Measurements from ENCODE around the gene SNRK.

The SNRK gene

DNA sequence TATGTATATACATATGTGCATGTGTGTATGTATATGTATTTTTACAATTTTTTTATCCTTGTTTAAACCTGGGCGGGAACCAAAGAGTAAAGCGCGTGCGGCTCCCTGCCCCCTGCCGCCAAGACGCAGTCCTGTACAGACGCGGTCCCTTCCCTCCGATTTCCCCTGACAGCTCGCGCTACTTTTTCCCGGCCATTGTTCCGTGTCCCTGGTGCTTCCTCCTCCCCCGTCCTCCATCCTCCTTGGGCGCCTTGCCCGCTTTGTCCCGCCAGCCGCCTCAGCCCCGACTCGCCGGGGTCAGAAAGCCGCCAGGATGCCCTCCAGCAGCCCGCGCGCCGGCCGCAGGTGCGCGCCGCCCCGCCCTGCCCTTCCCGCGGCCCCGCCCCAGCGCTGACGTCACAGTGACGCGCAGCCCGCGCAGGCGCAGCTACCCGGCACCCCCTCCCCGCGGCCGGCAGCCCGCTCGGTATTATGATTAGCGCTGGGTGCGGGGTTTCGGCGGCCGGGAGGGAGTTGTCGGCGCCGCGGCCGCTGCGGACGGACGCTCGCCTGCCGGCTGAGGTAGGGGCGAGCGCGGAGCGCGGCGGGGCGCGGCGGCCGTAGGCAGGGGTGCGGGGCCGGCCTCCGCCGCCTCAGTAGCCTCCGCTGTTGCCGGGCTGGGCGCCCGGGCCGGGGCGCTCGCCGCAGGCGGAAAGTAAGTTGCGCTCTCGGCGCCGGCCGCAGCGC lies at the start of gene SNRK:
Gene SNRK, plus strand, starts transcription at position 426 of the 726 bp plus-strand sequence. CDS start 16,664 bp downstream, outside the sequence.
- DNase-seq, result peak; percentile 76

DNA sequence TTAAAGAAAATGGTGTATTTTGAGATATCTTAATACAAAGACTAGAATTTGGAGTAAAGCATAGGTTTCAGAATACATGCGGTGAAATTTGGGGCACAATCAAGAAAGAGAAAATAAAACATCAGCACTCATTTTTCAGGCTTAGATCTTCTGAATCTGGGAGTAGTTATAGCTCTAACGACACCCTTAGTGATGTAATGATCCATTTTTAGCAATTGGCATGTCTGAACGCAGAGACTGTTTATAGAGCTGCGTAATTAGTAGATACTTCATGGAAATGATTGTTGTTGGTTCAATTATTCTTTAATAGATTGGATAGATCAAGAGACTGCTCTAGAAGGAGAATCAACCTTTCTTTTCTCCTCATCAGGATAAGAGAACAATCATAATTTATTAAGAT lies 47.5 kb upstream of the SNRK start:
- DNase-seq, result no peak

DNA sequence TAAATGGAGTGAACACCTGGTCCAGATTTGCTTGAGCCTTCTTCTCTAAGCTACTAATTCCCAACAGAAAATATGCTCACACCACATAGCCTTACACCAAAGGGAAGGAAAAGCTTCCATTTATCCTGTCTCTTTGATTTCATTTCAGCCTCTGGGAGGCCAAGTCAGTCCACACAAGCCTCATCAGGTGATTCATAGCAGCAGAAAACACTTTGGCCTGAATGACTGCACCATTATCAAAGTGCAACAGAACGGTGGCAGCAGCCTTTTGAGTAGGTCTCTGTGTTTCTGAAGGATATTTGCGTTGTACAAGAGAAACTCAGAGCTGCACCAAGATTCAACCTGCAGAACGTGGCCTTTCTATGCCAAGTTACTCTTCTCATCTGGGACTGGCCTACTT lies 46.6 kb upstream of the SNRK start:
- DNase-seq, result no peak

- no peak for DNase-seq
Observed at GRCh38 chr3:43243590-43244587, 42.5 kb upstream of the SNRK start.

GRCh38 chr3:43244694-43245093 lies 41.6 kb upstream of the SNRK start:
- DNase-seq, result no peak

DNA sequence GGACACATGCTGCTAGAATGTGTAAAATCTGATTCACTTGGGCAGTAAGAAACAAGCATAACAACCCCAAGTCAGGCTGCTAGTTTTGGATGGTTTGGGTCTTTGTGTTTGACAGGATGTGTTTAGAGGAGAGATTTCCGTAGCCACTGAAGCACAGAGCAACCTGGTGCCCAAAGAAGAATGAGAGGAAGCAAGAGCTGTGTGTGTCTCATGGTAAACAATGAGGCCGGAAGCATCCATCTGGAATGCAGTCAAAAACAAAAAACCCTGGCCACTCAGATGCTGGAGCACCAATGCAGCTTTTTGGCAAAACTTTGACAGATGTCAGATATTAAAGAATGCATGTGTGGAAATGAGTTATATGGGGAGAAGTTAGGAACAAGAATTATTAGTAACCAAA lies 39.4 kb upstream of the SNRK start:
- DNase-seq, result no peak

GRCh38 chr3:43247561-43248184 lies 38.7 kb upstream of the SNRK start:
- no peak for DNase-seq

DNA sequence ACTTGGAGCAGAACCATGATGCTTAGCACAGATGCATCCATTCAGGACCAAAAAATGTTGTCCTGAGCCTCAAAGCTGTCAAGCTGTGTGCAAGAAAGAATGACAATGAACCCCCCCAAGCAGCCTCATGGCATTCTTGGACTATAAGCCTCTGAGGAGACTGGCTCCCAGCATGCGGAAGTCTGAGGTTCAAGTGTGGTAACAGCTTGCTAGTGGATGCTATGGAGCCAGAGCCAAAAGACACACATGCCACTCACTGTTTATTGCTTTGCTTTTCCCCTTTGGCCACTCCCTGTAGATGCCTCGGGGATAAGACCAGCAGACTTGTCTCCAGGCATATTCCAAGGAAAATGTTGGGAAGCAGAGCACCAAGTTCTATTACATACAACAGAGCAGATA lies 38.2 kb upstream of the SNRK start:
- DNase-seq, result no peak

GRCh38 chr3:43248973-43249372 lies 37.4 kb upstream of the SNRK start:
- no peak for DNase-seq

GRCh38 chr3:43249405-43249804 lies 36.9 kb upstream of the SNRK start:
- no peak for DNase-seq

- no peak for DNase-seq
Observed at GRCh38 chr3:43253294-43253693, 33.0 kb upstream of the SNRK start.

DNA sequence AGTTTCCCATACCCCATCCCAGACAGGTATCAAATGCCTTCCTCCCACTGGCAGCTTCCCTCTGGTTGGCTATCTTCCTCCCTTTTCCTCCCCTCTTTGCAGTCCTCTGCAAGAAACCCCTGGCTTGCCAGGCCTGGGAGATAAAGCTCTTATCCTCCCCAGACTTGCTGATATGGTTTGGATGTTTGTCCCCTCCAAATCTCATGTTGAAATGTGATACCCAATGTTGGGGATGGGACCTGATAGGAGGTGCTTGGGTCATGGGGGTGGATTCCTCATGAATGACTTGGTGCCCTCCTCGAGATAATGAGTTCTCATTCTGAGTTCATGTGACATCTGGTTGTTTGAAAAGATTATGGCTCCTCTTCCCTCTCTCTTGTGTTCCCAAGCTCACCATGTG lies 32.2 kb upstream of the SNRK start:
- DNase-seq, result no peak

- no peak for DNase-seq
Observed at GRCh38 chr3:43255662-43256061, 30.7 kb upstream of the SNRK start.

DNA sequence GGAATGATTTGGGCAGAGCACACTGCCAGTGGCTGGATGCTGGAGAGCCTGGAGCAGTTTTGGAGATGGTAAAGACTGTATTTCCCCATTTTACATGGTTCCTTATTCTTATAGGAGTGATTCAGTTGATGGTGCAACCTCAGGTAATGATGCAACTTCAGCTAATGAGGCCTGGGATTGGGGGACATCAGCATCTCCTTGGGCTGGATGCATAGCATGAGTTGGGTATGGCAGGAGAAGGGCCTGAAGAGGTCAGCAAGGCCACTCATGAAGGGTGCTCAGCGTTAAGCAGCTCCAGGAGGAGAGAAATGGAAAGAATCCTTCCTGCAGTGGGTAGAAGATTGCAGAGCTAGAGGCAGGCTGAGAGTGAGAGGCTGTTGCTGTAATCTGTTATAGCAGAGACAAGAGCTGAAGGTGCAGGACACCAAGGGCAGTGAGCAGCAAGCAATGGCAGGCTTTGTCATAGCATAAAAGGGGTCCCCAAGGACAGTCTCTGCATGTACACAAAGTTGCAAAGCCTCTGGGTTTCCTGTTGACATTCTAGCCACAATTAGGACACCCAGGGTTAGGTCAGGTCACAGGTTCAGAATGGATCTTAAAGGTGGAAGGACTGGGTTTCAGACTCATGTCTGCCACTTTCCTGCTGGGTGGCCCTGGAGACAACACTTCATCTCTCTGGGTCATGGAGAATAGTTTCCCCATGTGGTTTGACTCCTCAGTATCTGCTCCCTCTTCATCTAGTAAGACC lies 29.5 kb upstream of the SNRK start:
- no peak for DNase-seq

DNA sequence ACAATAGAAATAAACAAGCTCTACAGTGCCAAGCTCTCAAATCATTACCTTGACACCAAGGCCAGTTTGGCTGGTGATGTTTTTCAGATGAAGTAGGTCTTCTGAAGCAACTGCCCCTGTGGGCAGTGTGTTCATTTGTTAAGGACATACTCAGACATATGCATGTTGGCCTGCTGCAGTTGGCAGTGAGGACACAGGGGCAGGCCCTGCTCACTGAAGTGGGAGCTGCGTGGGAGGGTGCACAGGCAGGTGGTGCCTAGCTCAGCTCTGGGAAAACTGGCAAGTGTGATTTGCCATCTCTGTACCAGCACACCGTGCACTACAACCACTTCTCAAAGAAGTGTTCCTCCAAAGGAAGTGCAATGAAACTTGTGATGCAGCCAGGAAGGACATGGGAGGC lies 28.5 kb upstream of the SNRK start:
- no peak for DNase-seq

DNA sequence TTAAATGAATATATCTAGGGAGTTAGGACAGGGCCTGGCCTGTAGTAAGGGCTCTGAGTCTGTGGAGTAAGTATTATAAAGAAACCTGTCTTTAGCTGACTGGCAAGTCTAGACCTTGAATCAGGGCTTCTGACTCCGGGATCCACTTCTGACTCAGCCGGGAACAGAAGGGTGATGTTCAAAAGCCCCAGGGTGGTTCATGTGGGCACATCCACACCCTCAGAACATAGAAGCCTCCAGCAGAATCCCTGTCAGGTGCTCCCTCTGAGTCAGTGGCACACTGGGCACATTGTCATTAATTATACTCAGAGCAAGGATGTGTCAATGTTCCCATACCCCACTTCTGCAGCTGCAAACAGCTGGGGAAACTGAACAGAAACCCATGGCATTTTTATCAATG lies 26.7 kb upstream of the SNRK start:
- DNase-seq, result no peak

DNA sequence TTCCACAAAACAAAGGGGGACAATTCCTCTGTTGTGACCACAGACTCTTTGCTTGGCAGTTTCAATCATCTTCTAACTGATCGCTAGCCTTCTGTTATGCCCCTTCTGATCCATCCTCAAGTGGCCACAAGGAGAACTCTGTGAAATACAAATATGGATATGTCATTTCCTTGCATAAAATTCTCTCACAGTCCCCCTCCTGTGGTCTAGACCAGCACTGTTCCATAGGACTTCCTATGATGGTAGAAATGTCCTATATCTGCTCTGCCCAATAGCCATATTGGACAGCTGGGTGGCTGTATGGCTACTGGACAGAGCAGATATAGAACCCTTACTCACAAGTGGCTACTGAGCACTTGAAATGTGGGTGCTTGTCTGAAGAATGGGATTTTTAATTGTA lies 25.9 kb upstream of the SNRK start:
- DNase-seq, result no peak

DNA sequence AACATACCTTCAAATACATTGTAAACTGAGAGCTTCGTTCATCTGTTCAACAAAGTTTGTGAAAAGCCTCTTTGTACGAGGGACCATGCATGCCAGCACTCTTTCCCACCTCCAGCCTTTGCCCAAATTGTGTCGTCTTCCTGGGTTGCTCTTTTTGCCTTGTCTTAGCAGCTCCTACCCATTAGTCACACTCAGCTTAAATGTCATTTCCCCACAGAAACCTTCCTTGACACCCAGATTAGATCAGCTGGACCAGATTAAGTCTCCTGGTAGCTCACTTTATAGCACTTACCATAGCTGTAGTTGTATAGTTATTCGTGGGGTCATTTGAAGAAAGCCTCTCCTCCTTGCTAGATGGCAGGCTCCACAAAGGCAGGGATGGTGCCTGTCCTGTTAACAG lies 24.1 kb upstream of the SNRK start:
- DNase-seq, result no peak

DNA sequence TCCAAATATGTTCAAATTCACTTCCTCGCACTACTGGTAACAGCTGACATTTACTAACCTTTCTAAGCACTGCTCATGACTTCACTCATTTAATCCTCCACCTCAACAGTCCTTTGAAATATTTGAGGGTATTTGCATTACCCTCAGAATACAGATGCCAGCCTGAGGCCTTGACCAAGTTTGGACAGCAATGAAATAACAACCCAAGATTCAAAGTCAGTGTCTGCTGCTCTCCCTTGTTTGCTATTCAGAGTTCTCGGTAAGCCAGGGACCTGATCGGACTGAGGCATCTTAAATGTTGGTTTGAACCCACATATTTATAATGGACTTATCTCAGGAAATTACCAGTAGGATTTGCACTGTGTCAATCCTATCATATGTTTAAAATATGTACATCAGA lies 19.9 kb upstream of the SNRK start:
- DNase-seq, result no peak

DNA sequence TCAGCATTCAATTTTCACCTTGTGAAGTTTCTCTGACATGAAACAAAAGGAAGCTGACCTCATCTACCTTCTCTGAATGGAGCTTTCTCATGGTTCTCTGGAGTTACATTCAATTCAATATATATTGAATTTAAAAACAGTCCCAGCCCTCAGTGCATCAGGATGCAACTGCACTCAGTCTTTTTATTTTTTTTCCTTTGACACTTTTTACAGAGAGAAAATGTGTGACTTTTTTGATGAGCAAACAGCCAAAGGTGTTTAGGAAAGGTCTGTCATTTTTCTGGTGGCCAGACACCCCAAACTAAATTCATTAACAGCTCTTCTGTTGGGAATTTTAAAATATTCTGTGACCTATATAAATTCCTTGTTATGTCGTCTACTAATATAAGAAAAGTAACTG lies 19.3 kb upstream of the SNRK start:
- DNase-seq, result no peak

- no peak for DNase-seq
Observed at GRCh38 chr3:43268636-43269035, 17.7 kb upstream of the SNRK start.

DNA sequence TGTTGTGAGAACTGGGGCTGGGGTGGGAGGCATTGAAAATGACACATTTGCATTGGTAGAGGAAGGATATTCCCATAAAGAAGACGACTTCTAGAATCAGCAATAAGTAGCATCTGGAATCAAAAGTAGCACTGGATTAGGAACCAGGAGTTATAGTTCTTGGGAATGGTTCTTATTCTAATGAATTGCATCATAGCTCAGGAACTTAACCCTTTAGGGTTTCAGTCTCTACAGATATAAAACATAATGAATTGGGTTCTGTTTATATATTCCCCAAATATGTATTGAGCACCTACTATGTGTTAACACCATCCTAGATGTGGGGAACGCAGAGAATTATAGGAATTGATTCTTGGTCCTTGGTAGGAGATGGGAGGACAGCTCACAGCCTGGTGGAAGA lies 16.3 kb upstream of the SNRK start:
- no peak for DNase-seq

- DNase-seq, result no peak
Observed at GRCh38 chr3:43273416-43273815, 12.9 kb upstream of the SNRK start.

All from kidney glomerular epithelial cell (primary cell).